DND-41 (cell line): ENCODE results near the gene MYCBP.

Experiments used
- CTCF ChIP-seq: IDR thresholded peaks from 2 replicates; pipeline ENCODE4 v1.5.1; 2012; ENCODE audit warnings: borderline replicate concordance, low read length, moderate library complexity, mild to moderate bottlenecking; ENCODE audit not compliant: poor library complexity, severe bottlenecking; ENCODE audit errors: extremely low read depth
- EZH2 ChIP-seq: IDR thresholded peaks from 3 replicates; pipeline ENCODE4 v1.6.1; 2012; ENCODE audit warnings: borderline replicate concordance, low read depth, mild to moderate bottlenecking, moderate library complexity, low read length, inconsistent platforms; ENCODE audit not compliant: severe bottlenecking

- TF ChIP-seq EZH2 = no peak
- TF ChIP-seq CTCF = no peak
Measured at GRCh38 chr1:38839363-38839762, 33.8 kb downstream of the MYCBP start.
